ENCODE results near the gene TENM3. TPM values are rescaled to one million over a fixed set of nuclear protein-coding genes. Genes with fewer than 3 reads are reported as not detected.

The TENM3 gene
- total RNA-seq, 2 donors from 2014 or later: 39.5 to 51.9 TPM

GRCh38 chr4:182819751-182820150 is 576.5 kb downstream of the TENM3 start:
- TF ChIP-seq CTCF (conservative IDR thresholded peaks at IDR 0.05): no peak
- no peak for DNase-seq
- WGBS, 2 experiments (ENCODE audit: insufficient coverage in 1 of 2, insufficient read length in 1 of 2): 91 to 95% methylated on average over 6 to 7 of the region's 7 CpGs
- Mint-ChIP-seq H3K4me3 (no peak overlapping the region), H3K9me3 (peaks cover 21% of the 10 kb centered on the region), H3K36me3 (ENCODE audit: low read depth) (no peaks in the 10 kb centered on the region), H3K4me1 (peaks cover 31% of the 10 kb centered on the region), H3K27ac (no peak overlapping the region), H3K27me3 (ENCODE audit: insufficient read depth) (no peaks in the 10 kb centered on the region)
- H3K36me3 ChIP-seq (ENCODE audit: control insufficient read depth, insufficient read depth, low read length): no peaks in the 10 kb centered on the region
- no peaks in the 10 kb centered on the region for H3K27me3 ChIP-seq (ENCODE audit: control insufficient read depth, insufficient read depth, low read length, poor library complexity, severe bottlenecking)
- H3K27ac ChIP-seq (ENCODE audit: low read depth, low read length): no peak overlapping the region
- H3K4me3 ChIP-seq (ENCODE audit: low read length): no peak overlapping the region
- no peaks in the 10 kb centered on the region for H3K9me3 ChIP-seq (ENCODE audit: control insufficient read depth, low read length)
- no peak overlapping the region for H3K9ac ChIP-seq (ENCODE audit: extremely low read depth, low read length, poor library complexity, severe bottlenecking)
- H3K4me1 ChIP-seq (ENCODE audit: control insufficient read depth, insufficient read depth, low read length): no peaks in the 10 kb centered on the region

- DNase-seq: no peak
- H3K36me3 Mint-ChIP-seq (ENCODE audit: low read depth): no peaks in the 10 kb centered on the region
- H3K27ac ChIP-seq (ENCODE audit: low read depth, low read length): no peak overlapping the region
- no peaks in the 10 kb centered on the region for H3K36me3 ChIP-seq (ENCODE audit: control insufficient read depth, insufficient read depth, low read length)
- no peak overlapping the region for H3K9ac ChIP-seq (ENCODE audit: extremely low read depth, low read length, poor library complexity, severe bottlenecking)
- no peak overlapping the region for H3K27ac Mint-ChIP-seq
- H3K4me3 ChIP-seq (ENCODE audit: low read length): no peak overlapping the region
- WGBS, 2 experiments (ENCODE audit: insufficient coverage in 1 of 2, insufficient read length in 1 of 2): 94 to 95% methylated on average over 6 to 11 of the region's 11 CpGs
- H3K4me1 ChIP-seq (ENCODE audit: control insufficient read depth, insufficient read depth, low read length): peaks cover 3% of the 10 kb centered on the region
- H3K4me3 Mint-ChIP-seq: no peak overlapping the region
- H3K9me3 Mint-ChIP-seq: peaks cover under 1% of the 10 kb centered on the region
- no peaks in the 10 kb centered on the region for H3K27me3 Mint-ChIP-seq (ENCODE audit: insufficient read depth)
- no peak for TF ChIP-seq CTCF (conservative IDR thresholded peaks at IDR 0.05)
- peaks cover 41% of the 10 kb centered on the region for H3K4me1 Mint-ChIP-seq
- H3K9me3 ChIP-seq (ENCODE audit: control insufficient read depth, low read length): no peaks in the 10 kb centered on the region
- H3K27me3 ChIP-seq (ENCODE audit: control insufficient read depth, insufficient read depth, low read length, poor library complexity, severe bottlenecking): no peaks in the 10 kb centered on the region
Measured at GRCh38 chr4:182822554-182822953, 579.4 kb downstream of the TENM3 start.

GRCh38 chr4:182823576-182823975 is 580.4 kb downstream of the TENM3 start:
- Histone ChIP-seq H3K9ac (ENCODE audit: extremely low read depth, low read length, poor library complexity, severe bottlenecking) (no peak overlapping the region), H3K4me3 (ENCODE audit: low read length) (no peak overlapping the region), H3K9me3 (ENCODE audit: control insufficient read depth, low read length) (no peaks in the 10 kb centered on the region), H3K27me3 (ENCODE audit: control insufficient read depth, insufficient read depth, low read length, poor library complexity, severe bottlenecking) (no peaks in the 10 kb centered on the region), H3K27ac (ENCODE audit: low read depth, low read length) (no peak overlapping the region), H3K4me1 (ENCODE audit: control insufficient read depth, insufficient read depth, low read length) (peaks cover 3% of the 10 kb centered on the region), H3K36me3 (ENCODE audit: control insufficient read depth, insufficient read depth, low read length) (no peaks in the 10 kb centered on the region)
- Mint-ChIP-seq H3K4me1 (peaks cover 32% of the 10 kb centered on the region), H3K9me3 (no peaks in the 10 kb centered on the region), H3K27ac (no peak overlapping the region), H3K27me3 (ENCODE audit: insufficient read depth) (no peaks in the 10 kb centered on the region), H3K4me3 (no peak overlapping the region), H3K36me3 (ENCODE audit: low read depth) (no peaks in the 10 kb centered on the region)
- DNase-seq: no peak
- 86 to 100% methylated on average over 1 of the region's 1 CpG for WGBS, 2 experiments (ENCODE audit: insufficient coverage in 1 of 2, insufficient read length in 1 of 2)
- no peak for TF ChIP-seq CTCF (conservative IDR thresholded peaks at IDR 0.05)

Data from endodermal cell (in vitro differentiated cells).